ENCODE results near the gene BOD1L2.

DNA sequence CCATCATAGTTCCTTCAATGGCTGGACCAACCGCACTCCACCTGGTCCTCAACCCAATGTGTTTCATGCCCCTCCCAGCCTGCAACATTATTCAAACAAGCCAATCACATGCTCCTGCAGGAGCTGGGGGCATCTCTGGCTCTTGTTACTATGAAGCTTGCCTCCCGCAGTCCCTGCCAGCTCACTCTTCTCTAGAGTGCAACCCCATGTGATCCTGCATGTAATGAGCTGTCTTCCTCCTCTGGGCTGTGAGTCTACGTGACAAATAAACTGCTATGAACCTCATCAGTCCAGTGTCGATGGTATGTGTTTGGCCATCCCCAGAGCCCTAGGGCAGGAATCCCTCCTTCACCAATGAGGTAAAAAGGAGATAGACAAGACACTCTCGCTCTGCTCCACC, 15.8 kb upstream of the BOD1L2 start:
- TF ChIP-seq, protein P1, sequence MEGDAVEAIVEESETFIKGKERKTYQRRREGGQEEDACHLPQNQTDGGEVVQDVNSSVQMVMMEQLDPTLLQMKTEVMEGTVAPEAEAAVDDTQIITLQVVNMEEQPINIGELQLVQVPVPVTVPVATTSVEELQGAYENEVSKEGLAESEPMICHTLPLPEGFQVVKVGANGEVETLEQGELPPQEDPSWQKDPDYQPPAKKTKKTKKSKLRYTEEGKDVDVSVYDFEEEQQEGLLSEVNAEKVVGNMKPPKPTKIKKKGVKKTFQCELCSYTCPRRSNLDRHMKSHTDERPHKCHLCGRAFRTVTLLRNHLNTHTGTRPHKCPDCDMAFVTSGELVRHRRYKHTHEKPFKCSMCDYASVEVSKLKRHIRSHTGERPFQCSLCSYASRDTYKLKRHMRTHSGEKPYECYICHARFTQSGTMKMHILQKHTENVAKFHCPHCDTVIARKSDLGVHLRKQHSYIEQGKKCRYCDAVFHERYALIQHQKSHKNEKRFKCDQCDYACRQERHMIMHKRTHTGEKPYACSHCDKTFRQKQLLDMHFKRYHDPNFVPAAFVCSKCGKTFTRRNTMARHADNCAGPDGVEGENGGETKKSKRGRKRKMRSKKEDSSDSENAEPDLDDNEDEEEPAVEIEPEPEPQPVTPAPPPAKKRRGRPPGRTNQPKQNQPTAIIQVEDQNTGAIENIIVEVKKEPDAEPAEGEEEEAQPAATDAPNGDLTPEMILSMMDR (IDR thresholded peaks at IDR 0.05) = no peak
- TF ChIP-seq POLR2A (IDR thresholded peaks at IDR 0.05; ENCODE audit: low read length) = no peak
- no peak for TF ChIP-seq RFX5 (IDR thresholded peaks at IDR 0.05)
- TF ChIP-seq JUN (IDR thresholded peaks at IDR 0.05) = no peak
- no peak for TF ChIP-seq RAD21 (conservative IDR thresholded peaks at IDR 0.05 in 1 of 2, IDR thresholded peaks at IDR 0.05 in 1 of 2)
- no peak for TF ChIP-seq CEBPB (IDR thresholded peaks at IDR 0.05)
- no peak for TF ChIP-seq ZFP36 (IDR thresholded peaks at IDR 0.05; ENCODE audit: borderline replicate concordance, partially characterized antibody)
- TF ChIP-seq JUNB (IDR thresholded peaks at IDR 0.05) = no peak
- TF ChIP-seq, protein P2, sequence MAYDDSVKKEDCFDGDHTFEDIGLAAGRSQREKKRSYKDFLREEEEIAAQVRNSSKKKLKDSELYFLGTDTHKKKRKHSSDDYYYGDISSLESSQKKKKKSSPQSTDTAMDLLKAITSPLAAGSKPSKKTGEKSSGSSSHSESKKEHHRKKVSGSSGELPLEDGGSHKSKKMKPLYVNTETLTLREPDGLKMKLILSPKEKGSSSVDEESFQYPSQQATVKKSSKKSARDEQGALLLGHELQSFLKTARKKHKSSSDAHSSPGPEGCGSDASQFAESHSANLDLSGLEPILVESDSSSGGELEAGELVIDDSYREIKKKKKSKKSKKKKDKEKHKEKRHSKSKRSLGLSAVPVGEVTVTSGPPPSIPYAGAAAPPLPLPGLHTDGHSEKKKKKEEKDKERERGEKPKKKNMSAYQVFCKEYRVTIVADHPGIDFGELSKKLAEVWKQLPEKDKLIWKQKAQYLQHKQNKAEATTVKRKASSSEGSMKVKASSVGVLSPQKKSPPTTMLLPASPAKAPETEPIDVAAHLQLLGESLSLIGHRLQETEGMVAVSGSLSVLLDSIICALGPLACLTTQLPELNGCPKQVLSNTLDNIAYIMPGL (CRISPR knock-in tag; IDR thresholded peaks at IDR 0.05; ENCODE audit: borderline replicate concordance) = no peak
- TF ChIP-seq EHMT2 (IDR thresholded peaks at IDR 0.05; ENCODE audit: low read depth) = no peak
- TF ChIP-seq CHD4 (IDR thresholded peaks at IDR 0.05; ENCODE audit: borderline replicate concordance) = no peak
- no peak for TF ChIP-seq MAFK (IDR thresholded peaks at IDR 0.05; ENCODE audit: partially characterized antibody)
